Tibial artery (tissue), 4 donors: ENCODE data around the gene INPP5D.
"Not testable (repeated sequence)": the region's sequence is repeated elsewhere in the genome, so short reads cannot be mapped to it uniquely, and the experiment has no call there.

Experiments
- DNase-seq, 2 donors: peaks; one replicate each; pipeline ENCODE4 v3.0.0-alpha.2; 2019
- H3K27ac ChIP-seq, 2 donors: fragments of 200-600 bp; sonication (generic) in 1 of 2; 1 replicate in 1 of 2; 2 replicates in 1 of 2; pipeline ENCODE4 v1.5.1; 2018 to 2019; ENCODE audit warnings: mild to moderate bottlenecking in 1 of 2
- H3K27me3 ChIP-seq, 2 donors: fragments of 200-600 bp; sonication (generic) in 1 of 2; one replicate each; pipeline versions ENCODE4 v1.5.1 to v1.6.0; 2016 to 2019
- H3K36me3 ChIP-seq, 3 donors: fragments of 200-600 bp; sonication (generic) in 2 of 3; one replicate each; pipeline ENCODE4 v1.5.1; 2016 to 2019; ENCODE audit warnings: mild to moderate bottlenecking in 2 of 3
- H3K4me1 ChIP-seq, 4 donors: fragments of 200-600 bp; sonication (generic) in 2 of 4; 1 replicate in 3 of 4; 2 replicates in 1 of 4; pipeline ENCODE4 v1.5.1; 2016 to 2019
- H3K4me3 ChIP-seq, 2 donors: fragments of 200-600 bp; sonication (generic) in 1 of 2; 1 replicate in 1 of 2; 2 replicates in 1 of 2; pipeline ENCODE4 v1.5.1; 2018 to 2019; ENCODE audit warnings: mild to moderate bottlenecking in 2 of 2
- H3K9me3 ChIP-seq, 3 donors: fragments of 200-600 bp; sonication (generic) in 1 of 3; one replicate each; pipeline ENCODE4 v1.5.1; 2016 to 2019
- intact Hi-C: fragments of 100-400 bp; cut with DNase I; formaldehyde crosslinking; loops from one replicate; pipeline ENCODE4 v1.15.0; 2023; ENCODE audit warnings: low total_unique reads
- TF ChIP-seq, protein P1 (sequence below), 2 experiments: fragments of 200-600 bp in 1 of 2; fragments of 450-650 bp in 1 of 2; IDR thresholded peaks; one replicate each; pipeline ENCODE4 v1.5.1; 2017 to 2019; ENCODE audit warnings: antibody characterized with exemption in 2 of 2, mild to moderate bottlenecking in 1 of 2, moderate library complexity in 1 of 2

INPP5D gene

DNA sequence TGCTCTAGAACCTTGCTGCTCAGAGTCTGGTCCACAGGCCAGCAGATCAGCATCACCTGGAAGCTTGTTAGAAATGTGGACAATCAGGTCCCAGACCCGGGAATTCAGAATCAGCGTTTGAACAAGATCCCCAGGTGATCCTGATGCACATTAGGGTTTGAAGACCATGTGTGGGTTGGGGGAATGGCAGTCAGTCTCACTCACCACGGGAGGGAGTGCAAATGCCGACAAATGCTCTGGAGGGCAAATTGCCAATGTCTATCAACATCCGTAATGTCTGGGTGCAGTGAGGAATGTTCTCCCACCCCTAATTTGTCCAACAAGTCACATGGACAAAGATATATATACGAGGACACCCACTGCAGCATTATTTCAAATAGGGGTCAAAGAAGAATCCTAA is 34.5 kb downstream of the INPP5D start:
- DNase-seq, result peak in 1 of 2 donors; percentile 7
- Histone ChIP-seq H3K36me3 (no peaks in the 10 kb centered on the region), H3K4me1 (no peaks in the 10 kb centered on the region), H3K27me3 (peaks cover 0 to 6% of the 10 kb centered on the region in 2 donors), H3K4me3 (no peak overlapping the region), H3K27ac (no peak overlapping the region), H3K9me3 (no peaks in the 10 kb centered on the region)
- TF ChIP-seq, protein P1, sequence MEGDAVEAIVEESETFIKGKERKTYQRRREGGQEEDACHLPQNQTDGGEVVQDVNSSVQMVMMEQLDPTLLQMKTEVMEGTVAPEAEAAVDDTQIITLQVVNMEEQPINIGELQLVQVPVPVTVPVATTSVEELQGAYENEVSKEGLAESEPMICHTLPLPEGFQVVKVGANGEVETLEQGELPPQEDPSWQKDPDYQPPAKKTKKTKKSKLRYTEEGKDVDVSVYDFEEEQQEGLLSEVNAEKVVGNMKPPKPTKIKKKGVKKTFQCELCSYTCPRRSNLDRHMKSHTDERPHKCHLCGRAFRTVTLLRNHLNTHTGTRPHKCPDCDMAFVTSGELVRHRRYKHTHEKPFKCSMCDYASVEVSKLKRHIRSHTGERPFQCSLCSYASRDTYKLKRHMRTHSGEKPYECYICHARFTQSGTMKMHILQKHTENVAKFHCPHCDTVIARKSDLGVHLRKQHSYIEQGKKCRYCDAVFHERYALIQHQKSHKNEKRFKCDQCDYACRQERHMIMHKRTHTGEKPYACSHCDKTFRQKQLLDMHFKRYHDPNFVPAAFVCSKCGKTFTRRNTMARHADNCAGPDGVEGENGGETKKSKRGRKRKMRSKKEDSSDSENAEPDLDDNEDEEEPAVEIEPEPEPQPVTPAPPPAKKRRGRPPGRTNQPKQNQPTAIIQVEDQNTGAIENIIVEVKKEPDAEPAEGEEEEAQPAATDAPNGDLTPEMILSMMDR (IDR thresholded peaks at IDR 0.05), result no peak
- intact Hi-C loops, result no loop called here

- Histone ChIP-seq H3K27me3 (peaks cover 0 to 6% of the 10 kb centered on the region in 2 donors), H3K27ac (no peak overlapping the region), H3K9me3 (no peaks in the 10 kb centered on the region), H3K4me1 (no peaks in the 10 kb centered on the region), H3K4me3 (no peak overlapping the region), H3K36me3 (no peaks in the 10 kb centered on the region)
- TF ChIP-seq, protein P1 (IDR thresholded peaks at IDR 0.05), result no peak
- intact Hi-C loops, result no loop called here
- DNase-seq, result no peak
Measured at GRCh38 chr2:233096006-233096405, 35.9 kb downstream of the INPP5D start.

- intact Hi-C loops, result no loop called here
- no peak for DNase-seq
- no peaks in the 10 kb centered on the region for H3K9me3 ChIP-seq
- H3K36me3 ChIP-seq, result no peaks in the 10 kb centered on the region
- no peaks in the 10 kb centered on the region for H3K27me3 ChIP-seq
- no peak overlapping the region for H3K4me3 ChIP-seq
- H3K4me1 ChIP-seq, result no peaks in the 10 kb centered on the region
- TF ChIP-seq, protein P1 (IDR thresholded peaks at IDR 0.05), result no peak
- no peak overlapping the region for H3K27ac ChIP-seq
Measured at GRCh38 chr2:233098618-233099017, 38.5 kb downstream of the INPP5D start.

DNA sequence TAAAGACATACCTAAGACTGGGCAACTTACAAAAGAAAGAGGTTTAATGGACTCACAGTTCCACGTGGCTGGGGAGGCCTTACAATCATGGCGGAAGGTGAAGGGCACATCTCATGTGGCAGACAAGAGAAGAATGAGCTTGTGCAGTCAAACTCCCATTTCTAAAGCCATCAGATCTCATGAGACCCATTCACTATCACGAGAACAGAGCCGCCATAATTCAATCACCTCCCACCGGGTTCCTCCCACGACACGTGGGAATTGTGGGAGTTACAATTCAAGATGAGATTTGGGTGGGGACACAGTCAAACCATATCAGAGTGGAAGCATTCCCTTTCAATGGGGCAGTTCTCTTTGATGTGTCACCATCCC is 39.7 kb downstream of the INPP5D start:
- H3K4me3 ChIP-seq, H3K36me3 ChIP-seq, H3K4me1 ChIP-seq, intact Hi-C loops, H3K27ac ChIP-seq, H3K27me3 ChIP-seq, DNase-seq, H3K9me3 ChIP-seq: not testable (repeated sequence)

GRCh38 chr2:233100192-233100998 is 40.3 kb downstream of the INPP5D start:
- H3K4me3 ChIP-seq, result no peak overlapping the region
- TF ChIP-seq, protein P1 (IDR thresholded peaks at IDR 0.05), result no peak
- peaks cover 0 to 3% of the 10 kb centered on the region in 2 donors for H3K27me3 ChIP-seq
- H3K36me3 ChIP-seq, result no peaks in the 10 kb centered on the region
- no peaks in the 10 kb centered on the region for H3K9me3 ChIP-seq
- H3K4me1 ChIP-seq, result no peaks in the 10 kb centered on the region
- no peak for DNase-seq
- intact Hi-C loops, result no loop called here
- no peak overlapping the region for H3K27ac ChIP-seq

- TF ChIP-seq, protein P1 (IDR thresholded peaks at IDR 0.05), result no peak
- no peaks in the 10 kb centered on the region for H3K4me1 ChIP-seq
- intact Hi-C loops, result no loop called here
- H3K9me3 ChIP-seq, result no peaks in the 10 kb centered on the region
- H3K4me3 ChIP-seq, result no peak overlapping the region
- peaks cover 0 to 3% of the 10 kb centered on the region in 2 donors for H3K27me3 ChIP-seq
- H3K36me3 ChIP-seq, result no peaks in the 10 kb centered on the region
- H3K27ac ChIP-seq, result no peak overlapping the region
- DNase-seq, result no peak
Measured at GRCh38 chr2:233101141-233101540, 41.0 kb downstream of the INPP5D start.
